Ishikawa (cell line): ENCODE results near the gene ACOX2.

ENCODE experiments used
- TEAD4 ChIP-seq: IDR thresholded peaks from 2 replicates; pipeline ENCODE4 v1.6.1; 2012
- USF1 ChIP-seq: IDR thresholded peaks from 2 replicates; pipeline ENCODE4 v1.6.1; 2012
- TF ChIP-seq, protein P1 (sequence below): IDR thresholded peaks from 2 replicates; pipeline ENCODE4 v1.6.1; 2012; ENCODE audit warnings: low read depth, mild to moderate bottlenecking

GRCh38 chr3:58491506-58492402, 45.2 kb downstream of the ACOX2 start, which contains the start of gene KCTD6:
- TF ChIP-seq TEAD4, result no peak
- TF ChIP-seq, protein P1, sequence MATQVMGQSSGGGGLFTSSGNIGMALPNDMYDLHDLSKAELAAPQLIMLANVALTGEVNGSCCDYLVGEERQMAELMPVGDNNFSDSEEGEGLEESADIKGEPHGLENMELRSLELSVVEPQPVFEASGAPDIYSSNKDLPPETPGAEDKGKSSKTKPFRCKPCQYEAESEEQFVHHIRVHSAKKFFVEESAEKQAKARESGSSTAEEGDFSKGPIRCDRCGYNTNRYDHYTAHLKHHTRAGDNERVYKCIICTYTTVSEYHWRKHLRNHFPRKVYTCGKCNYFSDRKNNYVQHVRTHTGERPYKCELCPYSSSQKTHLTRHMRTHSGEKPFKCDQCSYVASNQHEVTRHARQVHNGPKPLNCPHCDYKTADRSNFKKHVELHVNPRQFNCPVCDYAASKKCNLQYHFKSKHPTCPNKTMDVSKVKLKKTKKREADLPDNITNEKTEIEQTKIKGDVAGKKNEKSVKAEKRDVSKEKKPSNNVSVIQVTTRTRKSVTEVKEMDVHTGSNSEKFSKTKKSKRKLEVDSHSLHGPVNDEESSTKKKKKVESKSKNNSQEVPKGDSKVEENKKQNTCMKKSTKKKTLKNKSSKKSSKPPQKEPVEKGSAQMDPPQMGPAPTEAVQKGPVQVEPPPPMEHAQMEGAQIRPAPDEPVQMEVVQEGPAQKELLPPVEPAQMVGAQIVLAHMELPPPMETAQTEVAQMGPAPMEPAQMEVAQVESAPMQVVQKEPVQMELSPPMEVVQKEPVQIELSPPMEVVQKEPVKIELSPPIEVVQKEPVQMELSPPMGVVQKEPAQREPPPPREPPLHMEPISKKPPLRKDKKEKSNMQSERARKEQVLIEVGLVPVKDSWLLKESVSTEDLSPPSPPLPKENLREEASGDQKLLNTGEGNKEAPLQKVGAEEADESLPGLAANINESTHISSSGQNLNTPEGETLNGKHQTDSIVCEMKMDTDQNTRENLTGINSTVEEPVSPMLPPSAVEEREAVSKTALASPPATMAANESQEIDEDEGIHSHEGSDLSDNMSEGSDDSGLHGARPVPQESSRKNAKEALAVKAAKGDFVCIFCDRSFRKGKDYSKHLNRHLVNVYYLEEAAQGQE, result no peak
- no peak for TF ChIP-seq USF1
